GM18505 (cell line): Measurements from ENCODE around the gene OR13C3.
"Not testable (repeated sequence)": the region's sequence is repeated elsewhere in the genome, so short reads cannot be mapped to it uniquely, and the experiment has no call there.

Source experiments
- ATAC-seq: cut with Tn5 transposase; IDR thresholded peaks from one replicate; pipeline ENCODE4 v1.9.1; 2021; ENCODE audit not compliant: unreplicated experiment
- POLR2A ChIP-seq: IDR thresholded peaks from 4 replicates; pipeline ENCODE4 v1.6.1; 2011; ENCODE audit warnings: borderline replicate concordance; ENCODE audit not compliant: insufficient read depth, insufficient read length; ENCODE audit errors: extremely low read depth

Gene OR13C3

DNA sequence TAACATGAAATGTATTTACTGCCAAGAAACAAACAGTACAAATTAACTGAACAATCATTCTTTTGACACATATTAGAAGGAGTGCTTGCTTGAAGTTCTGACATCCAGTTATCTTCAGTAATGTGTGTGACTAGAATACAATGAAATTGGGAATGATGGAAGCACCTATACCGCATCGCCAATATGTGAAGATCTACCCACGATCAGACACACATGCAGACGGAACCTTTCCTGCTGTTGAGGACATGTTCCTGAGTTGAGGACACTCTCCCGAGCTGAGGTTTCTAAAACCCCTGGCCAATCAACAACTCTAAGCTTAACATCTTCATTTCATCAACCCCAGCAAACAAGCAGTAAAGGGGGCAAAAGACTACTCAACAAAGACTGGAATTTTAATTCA is at the start of gene OR13C3:
OR13C3 (minus strand) TSS at position 101 of the 400 bp plus-strand sequence. CDS start 133 bp downstream, outside the sequence.
- TF ChIP-seq POLR2A = no peak

GRCh38 chr9:104580562-104580961 is 43.9 kb upstream of the OR13C3 start:
- no peak for ATAC-seq
- TF ChIP-seq POLR2A = no peak

More for the DNA sequence above, at the start of gene OR13C3:
- ATAC-seq = no peak

DNA sequence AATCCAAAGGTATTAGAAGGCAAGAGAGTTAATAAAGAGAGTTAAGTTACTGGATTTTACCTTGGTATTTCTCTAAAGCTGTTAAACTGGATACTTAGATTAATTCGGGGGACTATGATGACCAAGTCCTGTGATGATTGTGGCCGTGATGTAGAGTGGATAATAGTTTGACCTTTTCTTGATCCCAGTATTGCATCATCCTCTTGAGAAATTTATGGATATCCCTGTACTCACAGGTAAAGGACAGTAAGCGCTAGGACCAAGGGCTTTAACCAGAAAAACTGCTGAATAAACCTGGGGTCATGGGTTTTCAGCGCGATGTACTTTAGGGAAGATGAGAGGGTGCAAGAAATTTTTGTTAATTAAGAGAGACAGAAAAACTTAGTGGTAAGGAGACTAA is 40.6 kb upstream of the OR13C3 start:
- no peak for ATAC-seq
- no peak for TF ChIP-seq POLR2A

- no peak for ATAC-seq
- no peak for TF ChIP-seq POLR2A
Measured at GRCh38 chr9:104575456-104575855, 38.8 kb upstream of the OR13C3 start.

- TF ChIP-seq POLR2A = no peak
- ATAC-seq = no peak
Measured at GRCh38 chr9:104572612-104573011, 36.0 kb upstream of the OR13C3 start.

DNA sequence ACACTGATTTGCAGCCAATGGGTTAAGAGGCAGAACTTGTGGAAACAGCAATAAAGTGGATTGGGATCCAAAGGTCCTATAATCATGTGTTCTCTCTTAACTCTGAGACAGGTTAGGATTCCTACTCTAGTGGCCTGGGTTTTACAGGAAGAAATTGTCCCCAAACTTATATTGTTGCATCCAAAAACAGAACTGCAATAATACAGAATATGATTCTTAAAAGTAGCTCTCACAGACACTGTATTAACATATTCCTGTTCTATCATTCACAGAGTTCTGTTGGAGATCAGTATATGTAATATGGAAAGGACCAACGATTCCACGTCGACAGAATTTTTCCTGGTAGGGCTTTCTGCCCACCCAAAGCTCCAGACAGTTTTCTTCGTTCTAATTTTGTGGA is 32.2 kb upstream of the OR13C3 start, which contains the start of gene OR13C8:
OR13C8 (plus strand) TSS at position 301 of the 400 bp plus-strand sequence; CDS start at position 301, 0 bp downstream.
- no peak for TF ChIP-seq POLR2A
- no peak for ATAC-seq

DNA sequence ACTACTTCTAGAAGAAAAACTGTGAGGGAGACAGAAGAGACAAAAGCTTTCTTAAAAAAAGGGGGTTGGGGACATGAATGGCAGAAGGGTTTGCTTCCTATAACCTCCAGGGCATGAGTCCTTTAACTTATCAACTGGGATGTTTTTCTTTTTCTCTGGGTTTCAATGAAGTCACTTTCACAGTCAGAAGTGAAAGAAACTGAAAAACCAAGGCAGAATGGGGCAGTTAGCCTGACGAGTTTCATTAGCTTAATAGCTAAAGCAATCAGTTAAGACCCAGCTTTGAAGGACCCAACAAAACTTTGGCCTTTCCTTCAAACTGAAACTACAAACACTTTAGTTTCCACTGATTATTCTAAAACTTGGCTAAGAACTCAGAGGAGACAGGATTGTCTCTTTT is 27.7 kb upstream of the OR13C3 start:
- no peak for ATAC-seq
- TF ChIP-seq POLR2A = no peak

DNA sequence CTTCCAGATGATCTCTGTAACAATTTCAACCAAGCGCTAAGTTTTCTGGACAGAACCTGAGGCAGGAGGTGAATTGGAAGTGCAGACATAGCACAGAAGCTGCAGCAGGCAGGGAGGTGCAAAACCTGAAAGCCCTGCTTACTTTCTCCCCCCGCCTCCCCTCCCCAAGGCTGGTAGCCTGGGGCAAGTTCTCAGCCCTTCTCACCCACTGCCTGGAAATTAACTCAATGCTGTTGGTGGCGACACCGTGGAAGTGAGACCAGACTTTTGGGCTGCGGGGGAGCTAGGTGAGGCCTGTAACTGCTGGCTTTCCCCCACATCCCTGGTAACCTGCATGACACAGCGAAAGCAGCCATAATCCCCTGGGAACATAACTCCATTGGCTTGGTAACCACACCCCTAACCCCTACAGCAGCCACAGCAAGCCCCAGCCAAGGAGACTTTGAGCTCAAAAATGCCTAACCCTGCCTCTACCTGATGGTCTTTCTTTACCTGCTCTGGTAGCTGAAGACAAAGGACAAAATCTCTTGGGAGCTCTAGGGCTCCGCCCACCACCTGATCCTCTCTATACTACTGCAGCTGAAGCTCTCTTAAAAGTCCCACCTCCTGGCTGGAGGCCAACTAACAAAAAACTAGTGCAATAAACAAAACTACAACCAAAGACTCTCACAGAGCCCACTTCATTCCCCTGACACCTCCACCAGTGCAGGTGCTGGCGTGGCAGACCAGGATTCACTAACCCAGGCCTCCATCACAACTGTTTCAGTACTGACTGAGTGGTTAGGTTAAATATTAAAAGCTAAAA is 20.4 kb upstream of the OR13C3 start:
- no peak for ATAC-seq
- TF ChIP-seq POLR2A = no peak

- no peak for ATAC-seq
- no peak for TF ChIP-seq POLR2A
Measured at GRCh38 chr9:104555521-104555920, 18.9 kb upstream of the OR13C3 start.

DNA sequence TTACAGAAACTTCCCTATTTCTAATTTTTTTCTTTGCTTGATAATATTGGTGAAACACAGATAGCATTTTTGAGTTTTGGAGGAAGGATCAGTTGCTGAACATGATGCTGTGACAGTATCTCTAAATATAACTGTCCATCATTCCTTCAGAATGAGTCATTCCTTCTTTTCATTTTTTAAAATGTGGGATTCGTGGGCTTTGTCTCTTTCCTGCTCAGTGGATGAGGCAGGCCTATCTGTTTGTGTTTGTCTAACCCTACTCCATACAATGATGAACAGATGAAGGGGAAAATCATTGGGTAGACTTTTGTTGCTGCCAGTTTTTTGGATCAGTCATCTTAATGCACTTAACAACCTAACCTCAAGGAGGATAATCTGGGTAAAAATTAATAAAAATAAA is 16.6 kb upstream of the OR13C3 start:
- no peak for TF ChIP-seq POLR2A
- no peak for ATAC-seq

DNA sequence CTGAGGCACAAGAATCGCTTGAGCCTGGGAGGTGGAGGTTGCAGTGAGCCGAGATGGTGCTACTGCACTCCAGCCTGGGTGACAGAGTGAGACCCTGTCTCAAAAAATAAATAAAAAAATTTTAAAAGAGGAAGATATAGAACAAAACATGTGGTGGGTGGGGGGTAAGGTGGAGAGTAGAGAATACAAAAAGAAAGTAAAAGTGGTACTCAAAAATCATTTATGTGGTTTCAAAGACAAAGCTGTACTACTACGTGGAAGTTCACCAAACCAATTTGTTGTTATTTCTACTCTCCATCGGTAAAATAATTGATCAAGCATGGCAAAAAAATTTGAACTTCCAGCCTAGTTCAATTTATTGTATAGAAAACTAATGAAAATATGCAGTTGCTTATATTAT is 8.0 kb upstream of the OR13C3 start:
- TF ChIP-seq POLR2A = no peak
- no peak for ATAC-seq

DNA sequence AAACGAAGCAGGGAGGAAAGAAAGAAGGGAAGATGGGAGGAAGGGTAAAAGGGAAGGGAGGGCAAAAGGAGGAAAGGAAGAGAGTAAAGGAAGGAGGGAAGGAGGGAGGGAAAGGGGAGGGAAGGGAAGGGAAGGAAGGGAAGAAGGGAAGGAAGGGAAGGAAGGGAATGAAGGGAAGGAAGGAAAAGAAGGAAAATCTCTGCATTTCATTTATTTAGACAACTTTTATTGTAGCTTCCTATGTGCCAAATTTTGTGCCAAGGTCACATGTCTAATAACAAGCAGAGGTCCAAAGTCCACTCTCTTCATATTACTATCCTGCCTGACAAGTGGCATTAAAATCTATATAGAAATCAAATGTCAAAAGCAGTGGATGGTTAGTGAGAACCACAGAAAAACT is 2.6 kb upstream of the OR13C3 start:
- ATAC-seq = no peak
- no peak for TF ChIP-seq POLR2A

- no peak for TF ChIP-seq POLR2A
- ATAC-seq = no peak
Measured at GRCh38 chr9:104527109-104527508, 9.5 kb downstream of the OR13C3 start, which contains the start of gene OR13C4. OR13C4 (minus strand) TSS chr9:104527209; CDS start chr9:104527209, 0 bp downstream.

DNA sequence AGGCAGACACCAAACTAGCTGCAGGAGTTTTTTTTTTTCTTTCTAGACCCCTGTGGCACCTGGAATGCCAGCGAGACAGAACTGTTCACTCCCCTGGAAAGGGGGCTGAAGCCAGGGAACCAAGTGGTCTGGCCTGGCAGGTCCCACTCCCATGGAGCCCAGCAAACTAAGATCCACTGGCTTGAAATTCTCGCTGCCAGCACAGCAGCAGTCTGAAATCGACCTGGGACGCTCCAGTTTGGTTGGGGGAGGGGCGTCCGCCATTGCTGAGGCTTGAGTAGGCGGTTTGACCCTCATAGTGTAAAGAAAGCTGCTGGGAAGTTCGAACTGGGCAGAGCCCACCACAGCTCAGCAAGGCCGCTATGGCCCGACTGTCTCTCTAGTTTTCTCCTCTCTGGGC is 16.4 kb downstream of the OR13C3 start:
- not testable (repeated sequence) for ATAC-seq
